ENCODE data around the gene ATG12.

The ATG12 gene

DNA sequence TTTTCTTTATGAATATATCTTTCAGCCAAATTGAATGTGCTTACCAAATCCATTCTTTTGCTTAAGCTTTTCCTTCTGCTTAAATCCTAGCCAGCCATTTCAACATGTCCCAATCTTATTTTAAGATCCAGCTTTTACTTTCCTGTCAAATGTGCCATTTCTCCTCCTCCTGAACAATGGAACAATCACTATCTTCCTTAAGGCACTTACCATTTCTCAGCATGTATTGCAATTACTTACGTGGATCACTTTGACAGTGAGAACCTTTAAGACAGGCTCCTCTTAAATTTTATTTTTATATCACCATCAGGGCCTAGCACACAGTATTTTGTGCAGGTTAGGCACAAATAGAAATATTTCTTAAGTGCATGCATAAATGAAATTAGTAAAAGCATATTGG, 20.5 kb downstream of the ATG12 start:
- TF ChIP-seq CTCF (IDR thresholded peaks at IDR 0.05) (no peak), ZFX (IDR thresholded peaks at IDR 0.05; ENCODE audit: borderline replicate concordance) (no peak)
- H3K27ac ChIP-seq, result no peak overlapping the region

DNA sequence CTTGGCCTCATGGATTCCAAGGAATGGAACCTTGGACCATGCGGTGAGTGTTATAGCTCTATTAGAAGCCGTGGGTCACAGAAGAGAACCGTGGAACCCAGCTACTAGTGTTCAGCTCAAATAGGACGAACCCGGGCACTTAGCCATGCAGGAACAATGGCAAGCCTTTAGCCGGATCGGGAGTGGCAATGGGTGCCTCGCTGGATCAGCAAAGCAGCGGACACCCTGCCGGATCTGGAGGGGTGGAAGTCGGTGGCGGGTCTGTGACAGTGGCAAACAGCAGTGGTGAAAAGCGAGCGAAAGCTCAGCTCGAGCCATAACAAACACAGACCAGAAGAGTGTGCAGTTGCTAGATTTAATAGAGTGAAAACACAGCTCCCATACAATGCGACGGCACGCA, 22.5 kb downstream of the ATG12 start:
- no peak overlapping the region for H3K27ac ChIP-seq
- TF ChIP-seq ZFX (IDR thresholded peaks at IDR 0.05; ENCODE audit: borderline replicate concordance), result no peak
- no peak for TF ChIP-seq CTCF (IDR thresholded peaks at IDR 0.05)

DNA sequence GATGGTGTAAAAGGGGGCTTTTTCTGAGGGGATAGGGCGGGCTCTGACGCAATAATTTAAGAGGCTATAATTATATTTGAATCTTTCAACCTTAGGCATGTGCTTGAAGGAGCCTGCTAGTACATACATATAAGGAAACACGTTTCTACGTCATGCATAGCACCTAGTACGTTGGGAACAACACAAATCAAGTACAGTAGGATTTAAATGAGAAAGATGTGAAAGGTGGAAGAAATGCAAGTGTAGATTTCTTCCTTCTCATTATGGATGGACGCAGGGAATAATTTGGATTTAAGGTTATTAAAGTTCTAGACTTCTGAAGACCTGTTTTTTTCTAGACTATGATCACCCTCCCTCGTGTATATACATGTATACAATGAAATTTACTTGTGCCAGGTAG, 24.0 kb downstream of the ATG12 start:
- TF ChIP-seq CTCF (IDR thresholded peaks at IDR 0.05) (no peak), ZFX (IDR thresholded peaks at IDR 0.05; ENCODE audit: borderline replicate concordance) (no peak)

DNA sequence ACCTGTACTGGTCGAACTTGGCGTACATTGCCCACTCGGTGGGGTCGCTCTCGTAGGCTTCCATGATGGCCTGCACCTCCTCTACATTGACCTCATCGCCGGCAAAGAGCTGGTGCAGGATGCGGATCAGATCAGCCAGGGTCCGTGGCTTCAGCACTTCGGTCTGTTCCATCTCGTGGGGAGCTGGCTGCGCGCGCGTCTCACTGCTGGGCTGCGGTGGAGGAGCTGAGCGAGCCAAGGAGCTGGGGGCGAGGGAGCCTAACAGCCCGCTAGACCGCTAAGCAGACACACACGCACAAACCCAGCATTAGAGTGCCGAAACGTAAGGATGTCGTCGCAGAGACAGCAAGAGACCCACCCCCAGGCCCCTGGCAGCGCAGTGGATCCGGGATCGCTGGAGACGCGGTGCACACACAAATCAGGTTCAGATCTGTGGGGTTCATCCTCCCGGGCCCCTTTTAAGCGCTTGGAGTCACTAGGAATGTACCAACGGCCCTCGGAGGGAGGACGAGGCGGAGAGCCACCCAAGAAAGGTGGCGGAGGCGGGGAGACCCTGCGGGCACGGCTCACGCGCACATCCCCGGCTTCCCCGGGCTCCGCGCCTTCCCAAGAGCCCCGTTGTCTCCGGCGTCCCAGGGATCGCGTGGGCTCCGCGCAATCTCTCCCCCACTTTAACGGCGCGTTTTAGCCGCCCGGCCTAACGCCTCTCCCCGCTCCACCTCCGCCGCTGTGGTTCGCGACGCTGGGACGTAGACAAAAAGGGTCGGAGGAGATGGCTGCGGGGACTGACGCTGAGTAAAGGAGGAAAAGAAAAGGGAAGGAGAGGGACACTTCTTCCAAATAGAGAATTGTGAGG, 24.9 kb downstream of the ATG12 start, which contains the start of gene CDO1:
Gene CDO1 (minus strand): TSS at position 434 of the 856 bp plus-strand sequence. CDS start 262 bp downstream, at position 172.
- no peak for TF ChIP-seq ZFX (IDR thresholded peaks at IDR 0.05; ENCODE audit: borderline replicate concordance)
- TF ChIP-seq CTCF (IDR thresholded peaks at IDR 0.05), result no peak
- no peak within 1 kb of the TSS for H3K27ac ChIP-seq

More for the DNA sequence above, 24.0 kb downstream of the ATG12 start:
- no peak overlapping the region for H3K27ac ChIP-seq

GRCh38 chr5:115815693-115816225, 25.6 kb downstream of the ATG12 start:
- TF ChIP-seq ZFX (IDR thresholded peaks at IDR 0.05; ENCODE audit: borderline replicate concordance) (no peak), CTCF (IDR thresholded peaks at IDR 0.05) (no peak)
- no peak overlapping the region for H3K27ac ChIP-seq

- no peak overlapping the region for H3K27ac ChIP-seq
- TF ChIP-seq ZFX (IDR thresholded peaks at IDR 0.05; ENCODE audit: borderline replicate concordance), result no peak
- no peak for TF ChIP-seq CTCF (IDR thresholded peaks at IDR 0.05)
These were observed 26.2 kb downstream of the ATG12 start for GRCh38 chr5:115815006-115815692.
